ENCODE data around the gene MACF1.

MACF1 gene

DNA sequence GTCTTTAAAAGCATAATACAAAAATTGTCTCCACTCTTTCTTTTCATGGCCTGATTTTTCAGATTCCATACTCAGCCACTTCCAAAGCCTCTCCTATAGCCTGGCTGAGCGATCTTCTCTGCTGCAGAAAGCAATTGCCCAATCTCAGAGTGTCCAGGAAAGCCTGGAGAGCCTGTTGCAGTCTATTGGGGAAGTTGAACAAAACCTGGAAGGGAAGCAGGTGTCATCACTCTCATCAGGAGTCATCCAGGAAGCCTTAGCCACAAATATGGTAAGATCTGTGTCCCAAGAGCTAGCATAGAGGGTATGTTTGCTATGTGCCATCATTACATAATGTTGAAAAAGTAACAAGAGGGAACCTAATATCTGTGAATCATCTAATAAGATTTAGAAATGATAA lies 156.2 kb downstream of the MACF1 start:
- DNase-seq = no peak

DNA sequence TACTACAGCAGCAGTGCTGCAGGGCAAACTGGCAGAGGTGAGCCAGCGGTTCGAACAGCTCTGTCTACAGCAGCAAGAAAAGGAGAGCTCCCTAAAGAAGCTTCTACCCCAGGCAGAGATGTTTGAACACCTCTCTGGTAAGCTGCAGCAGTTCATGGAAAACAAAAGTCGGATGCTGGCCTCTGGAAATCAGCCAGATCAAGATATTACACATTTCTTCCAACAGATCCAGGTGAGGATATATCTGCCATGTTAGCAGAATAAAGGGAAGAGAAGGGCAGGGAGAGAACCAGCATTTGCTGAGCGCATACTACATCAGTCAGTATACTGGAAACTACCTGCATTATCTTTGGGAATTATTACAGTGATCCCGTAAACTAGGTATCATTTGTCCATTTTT lies 157.0 kb downstream of the MACF1 start:
- DNase-seq = no peak

DNA sequence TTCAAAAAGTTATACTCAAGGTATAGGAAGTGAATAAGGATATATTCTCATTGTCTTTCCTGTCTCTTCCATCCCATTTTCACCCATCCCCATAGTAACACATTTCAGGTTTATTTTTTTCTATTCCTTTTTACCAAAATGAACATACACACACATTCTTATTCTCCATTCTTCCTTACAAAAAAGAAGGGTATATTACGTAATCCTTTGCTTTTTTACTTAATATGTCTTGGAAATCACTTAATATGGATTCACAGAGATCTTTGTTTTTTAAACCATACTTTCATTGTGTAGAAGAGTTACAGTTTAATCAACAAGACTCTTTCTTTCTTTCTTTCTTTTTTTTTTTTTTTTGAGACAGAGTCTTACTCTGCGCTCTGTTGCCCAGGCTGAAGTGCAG lies 158.8 kb downstream of the MACF1 start:
- no peak for DNase-seq

DNA sequence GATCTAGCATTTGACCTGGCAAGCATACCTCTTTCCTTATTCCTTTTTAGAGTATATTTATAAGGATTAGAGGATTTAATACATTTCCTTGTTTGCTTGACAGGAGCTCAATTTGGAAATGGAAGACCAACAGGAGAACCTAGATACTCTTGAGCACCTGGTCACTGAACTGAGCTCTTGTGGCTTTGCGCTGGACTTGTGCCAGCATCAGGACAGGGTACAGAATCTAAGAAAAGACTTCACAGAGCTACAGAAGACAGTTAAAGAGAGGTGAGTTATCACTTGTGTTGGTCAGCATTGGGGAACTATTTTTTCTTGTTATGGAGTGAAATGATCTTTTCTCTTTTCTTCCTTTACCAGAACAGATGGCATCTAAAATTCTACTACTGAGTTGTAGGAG lies 163.6 kb downstream of the MACF1 start:
- DNase-seq = no peak

DNA sequence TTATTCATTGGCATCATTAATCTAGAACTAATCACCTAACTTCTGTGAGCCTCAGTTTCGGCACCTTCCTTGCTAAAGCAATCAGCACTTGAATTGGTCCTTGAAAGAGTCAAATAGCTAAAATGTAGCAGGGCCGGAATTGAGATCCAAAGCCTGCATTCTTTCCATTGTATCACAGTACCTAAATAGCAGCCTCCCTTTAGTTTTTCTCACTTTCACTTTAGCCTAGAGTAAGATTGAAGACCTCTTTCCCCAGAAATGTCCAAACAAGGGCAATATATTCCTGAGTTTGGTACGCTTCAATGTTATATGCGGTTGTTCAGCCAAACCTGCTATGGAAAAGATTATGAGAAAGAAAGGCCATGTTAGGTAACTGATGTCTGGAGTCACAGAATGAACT lies 165.1 kb downstream of the MACF1 start:
- DNase-seq = no peak

DNA sequence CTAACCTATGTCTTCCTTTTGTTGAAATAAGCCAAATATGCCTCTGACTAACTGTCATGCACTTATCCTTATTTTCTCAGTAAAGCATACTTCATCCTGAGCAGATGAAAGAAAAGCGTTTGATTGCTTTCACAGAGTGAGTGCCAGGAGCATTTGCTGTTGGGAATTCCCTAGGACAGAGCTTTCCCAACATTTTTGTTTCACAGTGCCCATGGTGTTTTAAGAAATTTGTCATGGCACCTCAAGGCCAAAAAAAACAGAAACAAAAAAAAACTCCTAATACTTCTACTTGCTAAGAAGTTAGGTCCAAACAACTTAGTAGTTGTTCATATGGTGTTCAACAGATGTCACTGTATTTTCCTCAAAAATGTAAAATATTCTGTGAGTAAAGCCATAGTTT lies 166.1 kb downstream of the MACF1 start:
- DNase-seq = no peak

DNA sequence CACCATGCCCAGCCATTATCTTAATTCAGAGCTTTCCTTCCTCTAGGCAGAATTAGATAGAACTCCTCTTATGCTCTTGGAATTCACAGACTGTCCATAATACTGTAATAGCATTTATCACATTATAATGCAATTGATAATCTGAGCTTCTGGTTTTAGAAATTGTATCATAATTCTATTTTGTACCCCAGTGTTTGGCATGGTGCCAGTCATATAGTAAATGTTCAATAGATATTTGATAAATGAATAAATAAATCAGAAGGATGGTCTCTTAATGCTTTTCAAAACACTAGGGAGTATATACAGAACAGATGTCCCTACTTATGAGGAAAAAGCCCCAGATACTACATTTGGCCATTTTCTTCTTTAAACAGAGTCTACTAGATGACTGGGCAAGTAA lies 167.6 kb downstream of the MACF1 start:
- no peak for DNase-seq

DNA sequence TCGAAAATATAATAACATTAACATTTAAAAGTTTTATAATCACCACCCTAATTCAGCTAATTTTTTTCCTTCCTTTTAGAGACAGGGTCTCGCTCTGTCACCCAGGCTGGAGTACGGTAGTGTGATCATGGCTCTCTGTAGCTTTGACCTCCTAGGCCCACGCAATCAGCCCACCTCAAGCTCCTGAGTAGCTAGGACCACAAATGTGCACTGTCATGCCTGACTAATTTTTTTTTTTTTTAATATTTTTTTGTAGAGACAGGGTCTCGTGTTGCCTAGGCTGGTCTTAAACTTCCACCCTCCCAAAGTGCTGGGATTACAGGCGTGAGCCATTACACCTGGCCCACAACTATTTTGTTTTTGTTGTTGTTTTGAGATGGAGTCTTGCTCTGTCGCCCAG lies 172.2 kb downstream of the MACF1 start:
- no peak for DNase-seq

DNA sequence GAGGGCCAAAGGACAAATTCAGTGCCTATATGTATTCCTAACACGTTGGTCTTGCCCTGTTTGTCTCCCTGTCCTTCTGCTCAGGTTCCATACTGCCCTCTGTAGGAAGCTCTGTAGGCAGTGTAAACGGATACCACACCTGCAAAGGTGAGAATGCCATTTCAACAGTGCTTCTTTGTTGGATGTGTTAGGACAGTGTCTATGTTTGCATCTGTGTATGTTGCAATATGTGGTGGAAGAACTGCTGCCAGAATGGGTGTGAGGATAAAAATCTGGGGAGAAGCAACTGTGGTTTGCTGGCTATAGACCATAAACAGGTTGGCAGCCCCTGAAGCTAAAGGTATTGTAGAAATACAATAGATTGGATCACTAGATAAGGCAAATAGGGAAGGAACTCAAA lies 173.9 kb downstream of the MACF1 start:
- no peak for DNase-seq

DNA sequence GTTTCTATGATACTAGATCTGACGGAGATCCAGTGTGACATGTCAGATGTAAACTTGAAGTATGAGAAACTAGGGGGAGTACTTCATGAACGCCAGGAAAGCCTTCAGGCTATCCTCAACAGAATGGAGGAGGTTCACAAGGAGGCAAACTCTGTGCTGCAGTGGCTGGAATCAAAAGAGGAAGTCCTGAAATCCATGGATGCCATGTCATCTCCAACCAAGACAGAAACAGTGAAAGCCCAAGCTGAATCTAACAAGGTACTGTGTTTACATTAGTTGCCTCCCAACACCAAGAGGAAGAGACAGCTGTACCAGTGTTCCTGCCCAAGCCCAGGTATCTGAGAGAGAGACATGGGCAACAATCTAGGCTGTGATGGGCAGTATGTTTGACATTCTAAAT lies 174.7 kb downstream of the MACF1 start:
- DNase-seq = no peak

DNA sequence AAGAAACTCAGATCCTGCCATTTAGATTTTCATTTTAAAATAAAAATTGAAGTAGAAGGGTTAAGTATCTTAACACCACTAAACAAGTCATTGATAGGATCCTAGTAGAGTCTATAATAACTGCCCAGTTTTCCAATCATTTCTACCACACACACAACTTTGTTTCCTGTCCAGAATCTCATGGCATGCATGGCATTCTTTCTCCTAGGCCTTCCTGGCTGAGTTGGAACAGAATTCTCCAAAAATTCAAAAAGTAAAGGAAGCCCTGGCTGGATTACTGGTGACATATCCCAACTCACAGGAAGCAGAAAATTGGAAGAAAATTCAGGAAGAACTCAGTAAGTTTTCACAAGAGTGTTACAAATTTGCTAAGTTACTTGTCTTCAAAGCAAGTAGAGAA lies 175.5 kb downstream of the MACF1 start:
- DNase-seq = no peak

DNA sequence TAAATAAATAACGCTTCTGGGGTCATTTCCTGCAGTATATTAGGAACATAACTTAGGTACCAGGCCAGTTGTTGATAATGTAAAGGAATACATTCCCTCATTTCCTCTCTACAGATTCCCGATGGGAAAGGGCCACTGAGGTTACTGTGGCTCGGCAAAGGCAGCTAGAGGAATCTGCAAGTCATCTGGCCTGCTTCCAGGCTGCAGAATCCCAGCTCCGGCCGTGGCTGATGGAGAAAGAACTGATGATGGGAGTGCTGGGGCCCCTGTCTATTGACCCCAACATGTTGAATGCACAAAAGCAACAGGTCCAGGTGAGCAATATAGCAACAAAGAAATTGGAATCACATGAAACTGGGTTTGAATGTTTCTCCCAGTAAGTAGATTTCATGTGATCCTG lies 177.3 kb downstream of the MACF1 start:
- no peak for DNase-seq

DNA sequence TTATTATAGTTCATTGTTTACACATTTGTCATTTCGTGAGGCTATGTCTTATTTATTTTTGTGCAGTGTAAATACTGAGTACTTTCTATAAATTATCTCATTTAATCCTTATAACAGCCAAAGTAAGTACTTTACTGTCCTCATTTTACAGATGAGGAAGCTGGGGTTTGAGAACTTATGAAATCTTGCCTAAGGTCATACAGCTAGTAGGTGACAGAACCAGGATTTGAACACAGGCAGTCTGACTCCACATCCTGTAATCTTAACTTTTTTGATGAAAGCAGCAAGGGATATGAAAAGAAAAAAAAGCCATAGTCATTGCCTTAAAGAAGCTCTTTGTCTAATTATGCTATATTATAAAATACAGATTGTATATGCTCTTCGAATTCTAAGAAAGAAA lies 179.8 kb downstream of the MACF1 start:
- DNase-seq = no peak

DNA sequence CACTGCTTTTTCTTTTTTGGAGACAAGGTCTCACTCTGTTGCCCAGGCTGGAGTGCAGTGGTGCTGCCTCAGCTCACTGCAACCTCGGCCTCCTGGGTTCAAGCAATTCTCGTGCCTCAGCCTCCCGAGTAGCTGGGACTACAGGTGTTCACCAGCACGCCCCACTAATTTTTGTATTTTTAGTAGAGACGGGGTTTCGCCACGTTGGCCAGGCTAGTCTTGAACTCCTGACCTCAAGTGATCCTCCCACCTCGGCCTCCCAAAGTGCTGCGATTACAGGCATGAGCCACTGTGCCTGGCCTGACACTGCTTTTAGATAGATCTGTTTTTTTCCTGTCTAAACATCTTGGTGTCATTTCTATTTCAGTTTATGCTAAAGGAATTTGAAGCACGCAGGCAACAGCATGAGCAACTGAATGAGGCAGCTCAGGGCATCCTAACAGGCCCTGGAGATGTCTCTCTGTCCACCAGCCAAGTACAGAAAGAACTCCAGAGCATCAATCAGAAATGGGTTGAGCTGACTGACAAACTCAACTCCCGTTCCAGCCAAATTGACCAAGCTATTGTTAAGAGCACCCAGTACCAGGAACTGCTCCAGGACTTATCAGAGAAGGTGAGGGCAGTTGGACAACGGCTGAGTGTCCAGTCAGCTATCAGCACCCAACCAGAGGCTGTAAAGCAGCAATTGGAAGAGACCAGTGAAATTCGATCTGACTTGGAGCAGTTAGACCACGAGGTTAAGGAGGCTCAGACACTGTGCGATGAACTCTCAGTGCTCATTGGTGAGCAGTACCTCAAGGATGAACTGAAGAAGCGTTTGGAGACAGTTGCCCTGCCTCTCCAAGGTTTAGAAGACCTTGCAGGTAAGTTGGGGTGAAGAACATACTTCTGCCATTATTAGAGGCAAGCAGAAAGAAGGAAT lies 180.8 kb downstream of the MACF1 start:
- no peak for DNase-seq

DNA sequence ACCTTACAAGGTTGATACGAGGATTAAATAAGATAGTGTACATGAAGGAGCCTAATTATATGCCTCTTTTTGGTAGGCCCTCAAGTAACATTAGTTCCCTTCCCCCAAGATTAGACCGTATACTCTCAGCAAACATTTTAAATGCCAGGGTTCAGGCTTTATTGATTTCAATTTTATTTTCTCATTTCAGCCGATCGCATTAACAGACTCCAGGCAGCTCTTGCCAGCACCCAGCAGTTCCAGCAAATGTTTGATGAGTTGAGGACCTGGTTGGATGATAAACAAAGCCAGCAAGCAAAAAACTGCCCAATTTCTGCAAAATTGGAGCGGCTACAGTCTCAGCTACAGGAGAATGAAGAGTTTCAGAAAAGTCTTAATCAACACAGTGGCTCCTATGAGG lies 182.5 kb downstream of the MACF1 start:
- no peak for DNase-seq

DNA sequence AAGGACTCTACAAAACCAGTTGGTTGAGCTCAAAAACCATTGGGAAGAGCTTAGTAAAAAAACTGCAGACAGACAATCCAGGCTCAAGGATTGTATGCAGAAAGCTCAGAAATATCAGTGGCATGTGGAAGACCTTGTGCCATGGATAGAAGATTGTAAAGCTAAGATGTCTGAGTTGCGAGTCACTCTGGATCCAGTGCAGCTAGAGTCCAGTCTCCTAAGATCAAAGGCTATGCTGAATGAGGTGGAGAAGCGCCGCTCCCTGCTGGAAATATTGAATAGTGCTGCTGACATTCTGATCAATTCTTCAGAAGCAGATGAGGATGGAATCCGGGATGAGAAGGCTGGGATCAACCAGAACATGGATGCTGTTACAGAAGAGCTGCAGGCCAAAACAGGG lies 183.0 kb downstream of the MACF1 start:
- DNase-seq = no peak

DNA sequence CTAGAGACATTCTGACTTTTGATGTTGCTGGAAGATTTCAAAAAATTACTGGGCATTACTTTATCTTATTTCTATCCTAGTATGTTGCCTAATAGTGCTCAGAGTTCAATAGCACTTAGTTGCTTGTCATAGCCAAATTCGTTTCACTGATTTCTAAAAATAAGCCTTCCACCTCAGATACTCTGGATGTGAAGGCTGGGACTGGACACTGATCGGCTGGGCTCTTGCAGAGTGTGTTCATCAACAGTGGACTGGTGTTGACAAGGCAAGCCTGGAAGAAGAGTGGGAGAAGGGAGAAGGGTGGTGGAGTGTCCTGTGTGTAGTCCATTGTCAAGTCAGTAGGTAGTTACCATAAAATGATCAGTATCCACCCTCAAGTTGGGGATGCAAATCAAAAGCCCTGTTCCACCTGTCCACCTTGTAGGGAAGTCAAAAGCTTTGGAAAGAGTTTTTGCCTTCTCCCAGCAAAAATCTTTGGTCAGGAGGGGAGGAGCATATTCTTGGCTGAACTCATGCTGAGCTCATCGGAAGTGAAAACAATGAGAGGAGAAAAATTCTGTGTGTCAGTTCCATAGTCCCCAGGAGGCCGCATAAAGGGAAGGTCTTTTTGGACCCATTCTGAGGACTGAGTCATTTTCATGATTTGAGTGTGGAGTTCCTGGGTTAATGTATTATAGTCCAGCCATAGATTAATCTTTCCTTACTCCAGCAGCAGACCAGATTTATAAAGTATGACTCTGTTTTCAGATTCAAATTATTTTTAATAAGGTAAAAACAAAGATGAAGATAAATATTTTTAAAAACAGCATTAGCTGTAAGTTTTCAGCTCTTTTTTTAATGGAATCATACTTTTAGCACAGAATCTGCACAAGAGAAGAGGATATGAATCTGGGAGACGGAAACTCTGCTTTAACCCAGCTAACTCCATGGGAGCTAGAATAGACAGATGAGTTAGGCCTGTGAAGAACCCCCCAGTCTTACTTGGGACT lies 187.5 kb downstream of the MACF1 start:
- DNase-seq = no peak

DNA sequence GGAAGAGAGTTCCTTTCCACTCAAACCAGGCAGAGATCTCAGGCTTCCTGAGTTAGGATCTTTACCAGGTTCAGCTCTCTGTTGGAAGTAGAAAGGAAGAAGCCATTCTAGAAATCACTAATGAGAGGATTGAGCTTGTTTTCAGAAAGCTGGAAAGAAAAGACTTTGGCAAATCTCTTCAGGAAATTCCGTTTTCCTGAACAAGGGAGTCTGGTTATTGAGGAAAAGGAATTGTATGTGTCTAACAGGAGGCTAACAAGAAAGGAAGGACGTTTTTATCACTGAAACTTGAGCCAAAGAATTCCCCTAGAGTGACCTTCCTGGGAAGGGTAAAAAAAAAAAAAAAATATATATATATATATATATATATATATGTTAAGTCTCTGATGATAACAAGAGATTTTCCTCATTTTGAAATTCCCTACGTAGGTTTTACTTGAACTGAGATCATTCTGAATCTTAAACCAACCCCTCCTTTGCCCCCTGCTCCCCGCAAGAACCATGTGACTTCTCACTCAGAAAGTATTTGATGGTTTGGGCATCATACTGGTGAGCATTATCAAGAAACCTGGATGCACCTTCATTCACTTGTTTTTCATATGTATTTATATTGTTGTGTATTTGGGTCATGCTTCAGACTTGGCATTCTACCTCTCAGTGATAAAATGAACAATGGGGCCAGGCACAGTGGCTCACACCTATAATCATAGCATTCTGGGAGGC lies 188.5 kb downstream of the MACF1 start:
- no peak for DNase-seq

DNA sequence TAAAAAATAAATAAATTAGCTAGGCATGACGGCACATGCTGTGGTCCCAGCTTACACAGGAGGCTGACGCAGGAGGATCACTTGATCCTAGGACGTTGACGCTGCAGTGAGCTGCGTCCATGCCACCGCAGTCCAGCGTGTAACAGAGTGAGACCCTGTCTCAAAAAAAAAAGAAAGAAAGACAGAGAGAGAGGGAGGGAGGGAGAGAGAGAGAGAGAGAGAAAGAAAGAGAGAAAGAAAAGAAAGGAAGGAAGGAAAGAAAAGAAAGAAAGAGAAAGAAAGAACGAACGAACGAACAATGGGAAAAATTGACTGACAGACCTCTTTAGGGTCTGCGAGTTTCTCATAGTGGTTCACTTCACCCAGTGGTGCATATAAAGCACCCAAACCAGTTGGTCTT lies 189.2 kb downstream of the MACF1 start:
- no peak for DNase-seq

DNA sequence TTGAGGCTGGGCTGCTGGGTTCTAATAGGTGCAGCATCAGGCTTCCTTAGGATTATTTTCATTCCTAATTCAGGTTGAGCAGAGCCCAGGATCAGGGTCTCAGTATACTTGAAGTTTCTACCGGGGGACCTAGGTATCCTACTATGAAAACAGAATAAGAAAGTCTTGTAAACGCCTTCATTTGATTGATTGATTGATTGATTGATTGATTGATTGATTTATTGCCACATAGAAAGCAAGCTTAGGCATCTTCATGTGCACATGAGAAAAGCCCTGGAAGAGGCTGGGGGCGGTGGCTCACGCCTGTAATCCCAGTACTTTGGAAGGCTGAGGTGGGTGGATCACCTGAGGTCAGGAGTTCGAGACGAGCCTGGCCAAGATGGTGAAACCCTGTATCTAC lies 189.6 kb downstream of the MACF1 start:
- no peak for DNase-seq

DNA sequence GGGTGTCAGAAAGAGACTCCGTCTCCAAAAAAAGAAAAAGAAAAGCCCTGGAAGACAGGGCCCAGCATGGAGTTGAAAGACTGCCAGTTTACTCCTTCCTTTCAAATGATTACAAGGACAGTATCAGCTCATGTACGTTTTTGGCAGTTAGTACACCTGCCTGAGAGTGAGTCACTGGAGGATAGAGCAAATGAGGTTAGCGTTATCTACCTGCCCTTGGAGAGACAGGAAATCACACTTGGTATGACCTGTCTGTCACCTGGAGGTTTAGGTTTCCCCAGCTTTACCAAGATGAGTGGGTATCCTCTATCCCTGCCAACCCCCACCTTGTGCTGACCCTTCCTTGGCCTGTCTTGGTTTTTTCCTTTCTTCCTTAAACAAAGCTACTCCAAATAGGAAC lies 190.1 kb downstream of the MACF1 start:
- no peak for DNase-seq

DNA sequence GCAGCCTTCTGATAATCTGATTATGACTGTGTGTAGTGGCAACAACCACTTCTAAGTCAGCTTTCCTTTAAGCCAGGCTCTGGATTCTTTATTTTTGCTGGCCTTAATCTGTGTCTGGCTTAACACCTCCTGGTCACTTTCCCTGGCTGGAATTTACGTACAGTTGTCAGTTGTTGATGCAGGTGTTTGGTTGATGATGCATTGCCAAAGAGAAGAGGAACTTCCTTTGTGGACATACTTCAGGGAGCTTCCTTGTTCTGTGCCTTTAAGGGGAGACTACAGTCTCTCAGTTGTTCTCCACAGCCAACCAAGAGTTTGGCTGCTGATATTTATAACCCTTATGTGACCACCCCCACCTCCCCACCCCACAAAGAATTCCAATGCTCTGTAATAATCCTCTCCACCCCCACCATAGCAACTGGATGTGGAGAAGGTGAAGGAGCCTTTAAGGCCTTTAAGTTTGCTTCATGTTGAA lies 190.9 kb downstream of the MACF1 start:
- no peak for DNase-seq

DNA sequence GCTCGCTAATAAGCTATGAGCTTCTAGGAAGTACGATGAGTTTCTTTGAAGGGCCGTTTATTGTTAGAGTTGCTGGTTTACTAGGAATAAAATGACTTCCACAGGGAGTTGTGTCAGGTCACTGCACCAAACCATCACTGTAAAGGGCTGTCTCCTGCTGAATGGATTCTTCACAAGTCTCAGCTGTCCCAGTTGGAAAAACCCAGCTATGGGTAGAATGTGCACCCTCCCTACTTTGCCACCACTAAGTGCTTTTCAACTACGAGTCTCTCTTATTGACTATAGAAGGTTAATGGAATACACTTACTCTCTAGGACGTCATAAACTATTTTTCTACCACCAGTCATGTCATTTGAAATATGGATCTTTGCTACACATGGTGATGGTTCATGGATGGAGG lies 192.2 kb downstream of the MACF1 start:
- no peak for DNase-seq
